HepG2 (cell line): ENCODE data around the gene FAAP20. TPM values are rescaled to one million over a fixed set of nuclear protein-coding genes. Genes with fewer than 3 reads are reported as not detected.

Source experiments
- ARID2 ChIP-seq: sonication (generic); formaldehyde crosslinking; IDR thresholded peaks from 2 replicates; pipeline ENCODE4 v1.8.1; 2022; ENCODE audit warnings: mild to moderate bottlenecking, missing genetic modification reagents, borderline replicate concordance
- CCDC6 ChIP-seq: sonication (generic); formaldehyde crosslinking; IDR thresholded peaks from 2 replicates; pipeline ENCODE4 v1.8.1; 2022; ENCODE audit warnings: mild to moderate bottlenecking, missing genetic modification reagents, moderate library complexity
- CHCHD3 ChIP-seq: sonication (generic); formaldehyde crosslinking; IDR thresholded peaks from 2 replicates; pipeline ENCODE4 v1.8.0; 2022; ENCODE audit warnings: mild to moderate bottlenecking, missing genetic modification reagents, moderate library complexity
- EED ChIP-seq: sonication (generic); formaldehyde crosslinking; IDR thresholded peaks from 2 replicates; pipeline ENCODE4 v1.5.0; 2020; ENCODE audit warnings: mild to moderate bottlenecking, missing genetic modification reagents
- ETV6 ChIP-seq: sonication (generic); formaldehyde crosslinking; conservative IDR thresholded peaks from 2 replicates; pipeline ENCODE4 v1.4.0; 2020; ENCODE audit warnings: missing genetic modification reagents
- FOSL2 ChIP-seq: sonication (generic); formaldehyde crosslinking; IDR thresholded peaks from 2 replicates; pipeline ENCODE4 v1.4.0; 2020; ENCODE audit warnings: missing genetic modification reagents
- FOXC1 ChIP-seq: sonication (generic); formaldehyde crosslinking; IDR thresholded peaks from 2 replicates; pipeline ENCODE4 v1.8.0; 2022; ENCODE audit warnings: mild to moderate bottlenecking, missing genetic modification reagents, borderline replicate concordance
- GABPA ChIP-seq, 2 experiments: IDR thresholded peaks; 2 replicates each; pipeline ENCODE4 v1.6.1; 2011 to 2016; ENCODE audit warnings: low read depth in 2 of 2, low read length in 1 of 2, missing biosample characterization in 1 of 2, missing genetic modification characterization in 1 of 2
- GTF2F1 ChIP-seq: fragments of 150-350 bp; IDR thresholded peaks from 2 replicates; pipeline ENCODE4 v1.6.1; 2014; ENCODE audit warnings: low read length
- KLF15 ChIP-seq: sonication (generic); formaldehyde crosslinking; IDR thresholded peaks from 2 replicates; pipeline ENCODE4 v1.8.1; 2023; ENCODE audit warnings: borderline replicate concordance, mild to moderate bottlenecking, inconsistent platforms, missing genetic modification reagents, mixed read lengths
- NONO ChIP-seq, 2 experiments: fragments of 450-650 bp in 1 of 2; sonication (generic) in 1 of 2; formaldehyde crosslinking in 1 of 2; IDR thresholded peaks in 1 of 2; conservative IDR thresholded peaks in 1 of 2; 2 replicates each; pipeline versions ENCODE4 v1.6.1 to v1.8.0; 2017 to 2022; ENCODE audit warnings: mild to moderate bottlenecking in 1 of 2, missing genetic modification reagents in 1 of 2, moderate library complexity in 1 of 2
- PCBP1 ChIP-seq: fragments of 200-400 bp; formaldehyde crosslinking; IDR thresholded peaks from 2 replicates; pipeline ENCODE4 v1.6.1; 2017; ENCODE audit warnings: mild to moderate bottlenecking, low read depth, low read length, borderline replicate concordance
- PITX1 ChIP-seq: sonication (generic); formaldehyde crosslinking; IDR thresholded peaks from 2 replicates; pipeline ENCODE4 v1.5.1; 2020; ENCODE audit warnings: mild to moderate bottlenecking, missing genetic modification reagents
- RFXAP ChIP-seq: sonication (generic); formaldehyde crosslinking; IDR thresholded peaks from 2 replicates; pipeline ENCODE4 v1.4.0; 2020; ENCODE audit warnings: missing genetic modification reagents, borderline replicate concordance
- SCMH1 ChIP-seq: sonication (generic); formaldehyde crosslinking; IDR thresholded peaks from 2 replicates; pipeline ENCODE4 v1.9.0; 2021; ENCODE audit warnings: missing genetic modification reagents, mild to moderate bottlenecking, borderline replicate concordance
- SRF ChIP-seq: IDR thresholded peaks from 2 replicates; pipeline ENCODE4 v1.6.1; 2011; ENCODE audit warnings: mild to moderate bottlenecking, low read depth, low read length, moderate library complexity
- TBL1XR1 ChIP-seq: fragments of 150-350 bp; IDR thresholded peaks from 2 replicates; pipeline ENCODE4 v1.6.1; 2014; ENCODE audit warnings: borderline replicate concordance, low read length; ENCODE audit not compliant: partially characterized antibody
- YEATS2 ChIP-seq: sonication (generic); formaldehyde crosslinking; IDR thresholded peaks from 2 replicates; pipeline ENCODE4 v1.4.0; 2020; ENCODE audit warnings: missing genetic modification reagents, borderline replicate concordance
- ZNF724P ChIP-seq: sonication (generic); formaldehyde crosslinking; IDR thresholded peaks from 2 replicates; pipeline ENCODE4 v1.8.0; 2022; ENCODE audit warnings: missing genetic modification reagents, borderline replicate concordance
- ZNF773 ChIP-seq: sonication (generic); formaldehyde crosslinking; IDR thresholded peaks from 2 replicates; pipeline ENCODE4 v1.4.0; 2020; ENCODE audit warnings: missing genetic modification reagents, borderline replicate concordance
- ZSCAN20 ChIP-seq: sonication (generic); formaldehyde crosslinking; IDR thresholded peaks from 2 replicates; pipeline ENCODE4 v1.4.0; 2020; ENCODE audit warnings: missing genetic modification reagents, mild to moderate bottlenecking, borderline replicate concordance
- polyA plus RNA-seq, 8 experiments: library from polyadenylated mRNA; depleted of rRNA in 3 of 8; stranded (reverse) in 7 of 8; unstranded in 1 of 8; fragments of >200 nt; fragmentation: Illumina TruSeq in 4 of 8; extraction: Trizol in 4 of 8; gene quantifications; 2 replicates each; pipeline versions ENCODE4 v1.2.1 to v1.2.3, GENCODE V29; 2011 to 2016; ENCODE audit warnings: low read depth in 4 of 8, missing spikeins in 1 of 8, mixed read lengths in 1 of 8; ENCODE audit not compliant: insufficient read depth in 1 of 8
- total RNA-seq, 5 experiments: library from RNA; depleted of rRNA; stranded (reverse); fragments of >200 nt; fragmentation: Illumina TruSeq; extraction: Trizol; gene quantifications; 2 replicates each; pipeline ENCODE4 v1.2.3, GENCODE V29; 2016; ENCODE audit warnings: low read depth in 1 of 5
- TF ChIP-seq, protein P1 (sequence below): sonication (generic); formaldehyde crosslinking; IDR thresholded peaks from 2 replicates; pipeline ENCODE4 v1.4.0; 2020; ENCODE audit warnings: mild to moderate bottlenecking, missing genetic modification reagents
- TF ChIP-seq, protein P2 (sequence below): sonication (generic); formaldehyde crosslinking; IDR thresholded peaks from 2 replicates; pipeline ENCODE4 v1.5.1; 2020; ENCODE audit warnings: missing genetic modification reagents, mild to moderate bottlenecking, borderline replicate concordance

The FAAP20 gene
- total and polyA plus RNA-seq, 2 of the 13 experiments (the other 11 are each of a cell fraction or from before 2014, with no cell fraction given): 9.6 to 10.8 TPM

DNA sequence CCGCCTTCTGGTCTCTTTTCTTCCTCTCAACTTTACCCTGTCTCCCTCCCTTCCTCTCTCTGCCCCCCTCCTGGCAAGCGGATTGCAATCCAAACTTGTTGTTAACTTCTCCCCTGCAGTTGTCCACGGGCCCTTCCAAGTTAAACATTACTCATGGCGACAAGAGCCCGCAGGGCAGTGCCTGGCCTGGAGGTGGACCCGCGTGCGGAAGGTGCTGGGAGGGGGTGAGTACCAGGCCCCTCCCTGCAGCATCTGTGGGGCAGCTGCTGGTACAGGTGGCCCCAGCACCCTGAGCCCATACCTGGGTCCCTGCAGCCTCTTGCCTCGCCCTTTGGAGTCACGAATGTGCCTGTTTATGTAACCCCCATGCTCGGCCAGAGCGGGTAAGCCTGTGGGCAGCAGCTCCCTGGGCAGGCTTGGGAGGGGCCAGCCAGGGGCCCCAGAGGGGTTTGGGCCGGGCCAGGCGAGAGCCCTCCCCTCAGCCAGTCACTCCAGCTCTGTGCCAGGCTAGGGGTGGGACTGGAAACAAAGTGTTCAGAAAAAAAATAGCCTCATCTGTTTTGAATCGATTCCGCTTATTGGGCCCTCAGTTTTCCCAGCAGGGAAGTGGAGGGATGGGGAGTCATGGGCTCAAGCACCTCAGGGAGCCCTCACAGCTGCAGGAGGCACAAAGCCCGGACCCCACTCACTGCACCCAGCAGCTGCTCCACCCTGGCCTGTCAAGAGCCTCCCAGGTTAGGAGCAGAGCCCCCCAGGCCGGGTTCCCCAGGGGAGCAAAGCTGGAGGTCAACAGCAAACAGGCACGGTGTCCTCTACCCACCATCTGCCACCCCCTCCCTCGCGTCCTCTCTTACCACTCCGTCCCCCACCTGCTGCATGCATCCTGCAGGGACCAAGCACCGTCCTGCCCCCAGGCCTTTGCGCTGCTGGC lies 14.0 kb upstream of the FAAP20 start (continued):
- TF ChIP-seq, protein P1, sequence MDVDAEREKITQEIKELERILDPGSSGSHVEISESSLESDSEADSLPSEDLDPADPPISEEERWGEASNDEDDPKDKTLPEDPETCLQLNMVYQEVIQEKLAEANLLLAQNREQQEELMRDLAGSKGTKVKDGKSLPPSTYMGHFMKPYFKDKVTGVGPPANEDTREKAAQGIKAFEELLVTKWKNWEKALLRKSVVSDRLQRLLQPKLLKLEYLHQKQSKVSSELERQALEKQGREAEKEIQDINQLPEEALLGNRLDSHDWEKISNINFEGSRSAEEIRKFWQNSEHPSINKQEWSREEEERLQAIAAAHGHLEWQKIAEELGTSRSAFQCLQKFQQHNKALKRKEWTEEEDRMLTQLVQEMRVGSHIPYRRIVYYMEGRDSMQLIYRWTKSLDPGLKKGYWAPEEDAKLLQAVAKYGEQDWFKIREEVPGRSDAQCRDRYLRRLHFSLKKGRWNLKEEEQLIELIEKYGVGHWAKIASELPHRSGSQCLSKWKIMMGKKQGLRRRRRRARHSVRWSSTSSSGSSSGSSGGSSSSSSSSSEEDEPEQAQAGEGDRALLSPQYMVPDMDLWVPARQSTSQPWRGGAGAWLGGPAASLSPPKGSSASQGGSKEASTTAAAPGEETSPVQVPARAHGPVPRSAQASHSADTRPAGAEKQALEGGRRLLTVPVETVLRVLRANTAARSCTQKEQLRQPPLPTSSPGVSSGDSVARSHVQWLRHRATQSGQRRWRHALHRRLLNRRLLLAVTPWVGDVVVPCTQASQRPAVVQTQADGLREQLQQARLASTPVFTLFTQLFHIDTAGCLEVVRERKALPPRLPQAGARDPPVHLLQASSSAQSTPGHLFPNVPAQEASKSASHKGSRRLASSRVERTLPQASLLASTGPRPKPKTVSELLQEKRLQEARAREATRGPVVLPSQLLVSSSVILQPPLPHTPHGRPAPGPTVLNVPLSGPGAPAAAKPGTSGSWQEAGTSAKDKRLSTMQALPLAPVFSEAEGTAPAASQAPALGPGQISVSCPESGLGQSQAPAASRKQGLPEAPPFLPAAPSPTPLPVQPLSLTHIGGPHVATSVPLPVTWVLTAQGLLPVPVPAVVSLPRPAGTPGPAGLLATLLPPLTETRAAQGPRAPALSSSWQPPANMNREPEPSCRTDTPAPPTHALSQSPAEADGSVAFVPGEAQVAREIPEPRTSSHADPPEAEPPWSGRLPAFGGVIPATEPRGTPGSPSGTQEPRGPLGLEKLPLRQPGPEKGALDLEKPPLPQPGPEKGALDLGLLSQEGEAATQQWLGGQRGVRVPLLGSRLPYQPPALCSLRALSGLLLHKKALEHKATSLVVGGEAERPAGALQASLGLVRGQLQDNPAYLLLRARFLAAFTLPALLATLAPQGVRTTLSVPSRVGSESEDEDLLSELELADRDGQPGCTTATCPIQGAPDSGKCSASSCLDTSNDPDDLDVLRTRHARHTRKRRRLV (CRISPR knock-in tag): peak; percentile 79
- TF ChIP-seq GTF2F1 (no peak), ZNF724P (CRISPR knock-in tag) (no peak), PCBP1 (no peak), FOSL2 (no peak), KLF15 (CRISPR knock-in tag) (0 out of 2 replicates have a peak, but pooled peaks have one; percentile 37), GABPA (IDR thresholded peaks at IDR 0.05; ENCODE audit: low read depth, low read length) (no peak), GABPA (CRISPR knock-in tag; IDR thresholded peaks at IDR 0.05; ENCODE audit: low read depth) (no peak), ARID2 (CRISPR knock-in tag) (no peak), ZNF773 (CRISPR knock-in tag) (no peak), EED (CRISPR knock-in tag) (no peak), NONO (IDR thresholded peaks at IDR 0.05) (no peak), NONO (CRISPR knock-in tag; conservative IDR thresholded peaks at IDR 0.05) (0 out of 2 replicates have a peak, but pooled peaks have one; percentile 20), FOXC1 (CRISPR knock-in tag) (no peak), SRF (no peak), YEATS2 (CRISPR knock-in tag) (no peak), RFXAP (CRISPR knock-in tag) (no peak), PITX1 (no peak), CCDC6 (CRISPR knock-in tag) (no peak; the same call in 1 of the 2 replicates), ZSCAN20 (CRISPR knock-in tag) (no peak), SCMH1 (CRISPR knock-in tag) (no peak), TBL1XR1 (no peak), CHCHD3 (no peak), ETV6 (CRISPR knock-in tag) (no peak)
- TF ChIP-seq, protein P2, sequence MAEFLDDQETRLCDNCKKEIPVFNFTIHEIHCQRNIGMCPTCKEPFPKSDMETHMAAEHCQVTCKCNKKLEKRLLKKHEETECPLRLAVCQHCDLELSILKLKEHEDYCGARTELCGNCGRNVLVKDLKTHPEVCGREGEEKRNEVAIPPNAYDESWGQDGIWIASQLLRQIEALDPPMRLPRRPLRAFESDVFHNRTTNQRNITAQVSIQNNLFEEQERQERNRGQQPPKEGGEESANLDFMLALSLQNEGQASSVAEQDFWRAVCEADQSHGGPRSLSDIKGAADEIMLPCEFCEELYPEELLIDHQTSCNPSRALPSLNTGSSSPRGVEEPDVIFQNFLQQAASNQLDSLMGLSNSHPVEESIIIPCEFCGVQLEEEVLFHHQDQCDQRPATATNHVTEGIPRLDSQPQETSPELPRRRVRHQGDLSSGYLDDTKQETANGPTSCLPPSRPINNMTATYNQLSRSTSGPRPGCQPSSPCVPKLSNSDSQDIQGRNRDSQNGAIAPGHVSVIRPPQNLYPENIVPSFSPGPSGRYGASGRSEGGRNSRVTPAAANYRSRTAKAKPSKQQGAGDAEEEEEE: no peak
